Measurements from ENCODE around the gene PLLP. TPM values are rescaled to one million over a fixed set of nuclear protein-coding genes. Genes with fewer than 3 reads are reported as not detected.

The PLLP gene
- total RNA-seq, 1 experiment from 2014 or later, result 3.1 TPM

GRCh38 chr16:57213462-57213861, 71.0 kb downstream of the PLLP start (continued):
- TF ChIP-seq ZBTB33 (IDR thresholded peaks at IDR 0.05; ENCODE audit: extremely low read depth, insufficient replicate concordance, low read length), result no peak
- TF ChIP-seq YY1 (IDR thresholded peaks at IDR 0.05; ENCODE audit: extremely low read depth, insufficient replicate concordance, low read depth, low read length), result no peak

- POLR2A ChIA-PET, result no interaction called here
- H3K4me1 ChIP-seq (ENCODE audit: control insufficient read depth in 1 of 2, insufficient read depth in 2 of 2, low read length in 2 of 2), result no peaks in the 10 kb centered on the region
- H3K36me3 ChIP-seq (ENCODE audit: control insufficient read depth in 1 of 2, insufficient read depth in 2 of 2, low read length in 2 of 2), result peaks cover 37 to 38% of the 10 kb centered on the region in 2 experiments
- no peak overlapping the region for H3K9ac ChIP-seq (ENCODE audit: low read length)
- CTCF ChIA-PET, result no interaction called here
- no peak for ATAC-seq
- no peaks in the 10 kb centered on the region for H3K79me2 ChIP-seq (ENCODE audit: insufficient read depth, low read length)
- H2AFZ ChIP-seq (ENCODE audit: low read depth, low read length, poor library complexity, severe bottlenecking), result no peak overlapping the region
- BruUV-seq (replicated peaks), result no TSS peak
- intact Hi-C loops (cut with micrococcal nuclease), result no loop called here
- no peak overlapping the region for H3K4me2 ChIP-seq (ENCODE audit: low read length)
- DNase-seq (ENCODE audit: low read depth, low spot score), result no peak
- no peak overlapping the region for H3K27ac ChIP-seq (ENCODE audit: low read depth, low read length)
- H3K4me3 ChIP-seq (replicated peaks in 1 of 2; ENCODE audit: low read depth in 1 of 2, low read length in 2 of 2), result no peak overlapping the region
- H4K20me1 ChIP-seq (ENCODE audit: insufficient read depth), result no peaks in the 10 kb centered on the region
- H3K27me3 ChIP-seq (ENCODE audit: insufficient read depth, low read length), result no peaks in the 10 kb centered on the region
- H3K9me3 ChIP-seq (ENCODE audit: control insufficient read depth in 1 of 2, insufficient read depth in 1 of 2, low read depth in 1 of 2, low read length in 2 of 2), result no peaks in the 10 kb centered on the region
- RAD21 ChIA-PET (ENCODE audit: low non-redundant PET in 1 of 2, low total read pairs in 2 of 2, uncharacterized antibody in 2 of 2, unreplicated experiment in 2 of 2), result no interaction called here
- no peaks in the 10 kb centered on the region for H3K9me2 ChIP-seq (ENCODE audit: insufficient read depth)
- TF ChIP-seq, protein P1, sequence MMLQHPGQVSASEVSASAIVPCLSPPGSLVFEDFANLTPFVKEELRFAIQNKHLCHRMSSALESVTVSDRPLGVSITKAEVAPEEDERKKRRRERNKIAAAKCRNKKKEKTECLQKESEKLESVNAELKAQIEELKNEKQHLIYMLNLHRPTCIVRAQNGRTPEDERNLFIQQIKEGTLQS (IDR thresholded peaks at IDR 0.05), result no peak
- no peak for TF ChIP-seq EZH2 (IDR thresholded peaks at IDR 0.05)
- no peak for TF ChIP-seq ZBTB33 (IDR thresholded peaks at IDR 0.05; ENCODE audit: extremely low read depth, insufficient replicate concordance, low read length)
- no peak for TF ChIP-seq POLR2AphosphoS5 (IDR thresholded peaks at IDR 0.05; ENCODE audit: low read depth, low read length)
- TF ChIP-seq EZH2phosphoT487 (IDR thresholded peaks at IDR 0.05; ENCODE audit: borderline replicate concordance), result no peak
- TF ChIP-seq SIN3A (IDR thresholded peaks at IDR 0.05; ENCODE audit: low read depth), result no peak
- TF ChIP-seq, protein P2, sequence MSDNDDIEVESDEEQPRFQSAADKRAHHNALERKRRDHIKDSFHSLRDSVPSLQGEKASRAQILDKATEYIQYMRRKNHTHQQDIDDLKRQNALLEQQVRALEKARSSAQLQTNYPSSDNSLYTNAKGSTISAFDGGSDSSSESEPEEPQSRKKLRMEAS (IDR thresholded peaks at IDR 0.05), result no peak
- TF ChIP-seq, protein P3, sequence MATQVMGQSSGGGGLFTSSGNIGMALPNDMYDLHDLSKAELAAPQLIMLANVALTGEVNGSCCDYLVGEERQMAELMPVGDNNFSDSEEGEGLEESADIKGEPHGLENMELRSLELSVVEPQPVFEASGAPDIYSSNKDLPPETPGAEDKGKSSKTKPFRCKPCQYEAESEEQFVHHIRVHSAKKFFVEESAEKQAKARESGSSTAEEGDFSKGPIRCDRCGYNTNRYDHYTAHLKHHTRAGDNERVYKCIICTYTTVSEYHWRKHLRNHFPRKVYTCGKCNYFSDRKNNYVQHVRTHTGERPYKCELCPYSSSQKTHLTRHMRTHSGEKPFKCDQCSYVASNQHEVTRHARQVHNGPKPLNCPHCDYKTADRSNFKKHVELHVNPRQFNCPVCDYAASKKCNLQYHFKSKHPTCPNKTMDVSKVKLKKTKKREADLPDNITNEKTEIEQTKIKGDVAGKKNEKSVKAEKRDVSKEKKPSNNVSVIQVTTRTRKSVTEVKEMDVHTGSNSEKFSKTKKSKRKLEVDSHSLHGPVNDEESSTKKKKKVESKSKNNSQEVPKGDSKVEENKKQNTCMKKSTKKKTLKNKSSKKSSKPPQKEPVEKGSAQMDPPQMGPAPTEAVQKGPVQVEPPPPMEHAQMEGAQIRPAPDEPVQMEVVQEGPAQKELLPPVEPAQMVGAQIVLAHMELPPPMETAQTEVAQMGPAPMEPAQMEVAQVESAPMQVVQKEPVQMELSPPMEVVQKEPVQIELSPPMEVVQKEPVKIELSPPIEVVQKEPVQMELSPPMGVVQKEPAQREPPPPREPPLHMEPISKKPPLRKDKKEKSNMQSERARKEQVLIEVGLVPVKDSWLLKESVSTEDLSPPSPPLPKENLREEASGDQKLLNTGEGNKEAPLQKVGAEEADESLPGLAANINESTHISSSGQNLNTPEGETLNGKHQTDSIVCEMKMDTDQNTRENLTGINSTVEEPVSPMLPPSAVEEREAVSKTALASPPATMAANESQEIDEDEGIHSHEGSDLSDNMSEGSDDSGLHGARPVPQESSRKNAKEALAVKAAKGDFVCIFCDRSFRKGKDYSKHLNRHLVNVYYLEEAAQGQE (IDR thresholded peaks at IDR 0.05; ENCODE audit: low read depth), result no peak
- no peak for TF ChIP-seq JUND (IDR thresholded peaks at IDR 0.05)
- TF ChIP-seq, protein P4, sequence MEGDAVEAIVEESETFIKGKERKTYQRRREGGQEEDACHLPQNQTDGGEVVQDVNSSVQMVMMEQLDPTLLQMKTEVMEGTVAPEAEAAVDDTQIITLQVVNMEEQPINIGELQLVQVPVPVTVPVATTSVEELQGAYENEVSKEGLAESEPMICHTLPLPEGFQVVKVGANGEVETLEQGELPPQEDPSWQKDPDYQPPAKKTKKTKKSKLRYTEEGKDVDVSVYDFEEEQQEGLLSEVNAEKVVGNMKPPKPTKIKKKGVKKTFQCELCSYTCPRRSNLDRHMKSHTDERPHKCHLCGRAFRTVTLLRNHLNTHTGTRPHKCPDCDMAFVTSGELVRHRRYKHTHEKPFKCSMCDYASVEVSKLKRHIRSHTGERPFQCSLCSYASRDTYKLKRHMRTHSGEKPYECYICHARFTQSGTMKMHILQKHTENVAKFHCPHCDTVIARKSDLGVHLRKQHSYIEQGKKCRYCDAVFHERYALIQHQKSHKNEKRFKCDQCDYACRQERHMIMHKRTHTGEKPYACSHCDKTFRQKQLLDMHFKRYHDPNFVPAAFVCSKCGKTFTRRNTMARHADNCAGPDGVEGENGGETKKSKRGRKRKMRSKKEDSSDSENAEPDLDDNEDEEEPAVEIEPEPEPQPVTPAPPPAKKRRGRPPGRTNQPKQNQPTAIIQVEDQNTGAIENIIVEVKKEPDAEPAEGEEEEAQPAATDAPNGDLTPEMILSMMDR (IDR thresholded peaks at IDR 0.05 in 2 of 3, conservative IDR thresholded peaks at IDR 0.05 in 1 of 3; ENCODE audit: borderline replicate concordance in 1 of 3, insufficient read depth in 1 of 3, low read depth in 2 of 3, low read length in 2 of 3), result no peak
- TF ChIP-seq FOSL1 (IDR thresholded peaks at IDR 0.05; ENCODE audit: low read depth), result no peak
- no peak for TF ChIP-seq SP1 (IDR thresholded peaks at IDR 0.05; ENCODE audit: low read depth)
- no peak for TF ChIP-seq ZNF274 (IDR thresholded peaks at IDR 0.05; ENCODE audit: low read depth, low read length)
Observed at GRCh38 chr16:57209780-57210179, 74.7 kb downstream of the PLLP start.
